Measurements from ENCODE around the gene SMCO2.

Gene SMCO2
- total RNA-seq: 0 to 0.05 (median 0) reads per million in 3 experiments

DNA sequence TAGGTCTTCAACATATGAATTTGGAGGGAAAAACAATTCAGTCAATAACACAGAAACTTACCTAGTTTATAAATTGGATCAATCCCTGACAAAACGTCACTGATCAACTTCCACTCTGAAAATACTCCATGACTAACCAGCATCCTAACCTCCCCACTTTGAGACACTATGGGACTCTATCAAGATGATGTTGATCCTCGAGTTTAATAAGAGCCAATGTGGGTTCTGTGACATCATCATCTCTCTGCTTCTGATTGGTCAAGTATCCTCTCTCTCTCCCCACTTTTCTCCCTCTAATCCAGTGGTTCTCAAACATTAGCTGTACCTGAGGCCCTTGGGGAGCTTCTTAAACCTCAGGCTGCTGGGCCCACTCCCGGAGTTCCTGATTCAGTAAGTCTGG is at the start of gene SMCO2:
Gene SMCO2, plus strand, starts transcription at position 301 of the 400 bp plus-strand sequence. CDS start 23,896 bp downstream, outside the sequence.
- DNase-seq: no peak

DNA sequence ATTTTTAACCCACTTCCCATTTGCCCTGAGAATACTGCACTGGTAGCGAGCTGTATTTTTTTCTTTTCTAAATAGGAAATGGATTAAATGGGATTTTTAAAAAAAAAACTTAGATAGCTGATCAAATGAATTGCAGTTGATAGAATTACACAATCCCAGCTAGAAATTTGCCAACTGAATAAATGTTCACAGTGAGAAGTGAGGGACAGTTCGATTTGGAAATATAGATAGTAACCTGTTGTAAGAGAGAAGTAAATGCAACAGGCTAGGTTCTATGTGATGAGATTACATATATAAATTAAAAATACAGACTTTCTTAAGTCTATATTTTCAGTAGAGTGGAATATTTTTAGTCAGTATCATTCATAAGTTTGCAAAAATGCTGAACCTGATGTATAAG is 48.1 kb upstream of the SMCO2 start:
- no peak for DNase-seq

DNA sequence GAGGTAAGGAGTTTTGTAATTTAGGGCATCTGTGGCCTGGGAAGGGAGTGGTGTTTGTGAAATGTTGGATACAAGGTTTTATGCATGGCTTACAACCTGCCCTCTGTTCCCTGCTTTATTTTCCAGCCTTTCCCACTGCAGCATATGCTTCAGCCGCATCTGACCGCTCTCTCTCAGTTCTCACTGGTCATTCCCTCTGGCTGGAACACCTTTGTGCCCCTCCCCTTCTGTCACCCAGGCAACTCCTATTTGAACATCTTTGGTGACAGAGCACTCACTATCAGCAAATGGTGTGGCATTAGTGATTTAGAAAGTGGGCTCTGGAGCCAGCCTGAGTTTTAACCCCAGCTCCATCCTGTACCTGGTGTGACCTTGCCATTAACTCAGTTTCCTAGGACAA is 47.5 kb upstream of the SMCO2 start:
- DNase-seq: no peak

DNA sequence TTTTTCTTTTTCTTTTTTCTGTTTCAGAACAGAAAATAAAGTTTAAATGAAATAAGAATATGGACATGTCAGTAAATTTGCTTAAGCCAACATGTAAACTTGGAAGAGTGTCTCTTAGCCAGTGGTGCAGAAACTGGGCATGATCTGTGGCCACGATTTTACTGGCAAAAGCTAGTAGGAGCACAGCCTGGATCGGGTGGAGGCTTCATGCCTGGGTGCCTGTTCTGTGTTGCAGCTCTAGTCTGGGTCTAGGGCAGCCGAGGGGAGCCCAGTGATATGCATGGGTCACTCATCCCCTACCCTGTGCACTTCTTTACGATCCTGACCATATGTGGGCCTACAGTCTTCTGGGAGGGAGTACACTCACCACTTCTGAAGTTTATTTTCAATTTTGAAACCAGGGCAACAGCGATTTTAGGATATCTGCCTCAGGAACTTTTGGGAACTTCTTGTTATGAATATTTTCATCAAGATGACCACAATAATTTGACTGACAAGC is 45.6 kb upstream of the SMCO2 start:
- DNase-seq: no peak

DNA sequence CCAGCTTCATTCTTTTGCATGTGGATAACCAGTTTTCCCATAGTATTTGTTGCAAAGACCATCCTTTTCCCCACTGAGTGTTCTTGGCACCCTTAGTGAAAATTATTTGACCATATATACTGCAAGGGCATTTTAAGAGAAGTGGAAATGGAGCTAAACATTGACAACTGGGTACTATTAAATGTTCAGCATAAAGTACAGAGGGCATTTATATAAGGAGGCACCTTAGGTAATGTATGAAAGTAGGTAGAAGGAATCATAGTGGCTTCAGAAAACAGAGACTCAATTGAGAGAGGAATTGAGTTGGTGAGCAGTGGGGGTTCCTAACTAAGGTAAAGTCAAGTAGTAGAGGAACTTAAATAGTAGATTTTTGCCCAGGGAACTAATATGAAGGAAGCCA is 34.5 kb upstream of the SMCO2 start:
- DNase-seq: no peak

DNA sequence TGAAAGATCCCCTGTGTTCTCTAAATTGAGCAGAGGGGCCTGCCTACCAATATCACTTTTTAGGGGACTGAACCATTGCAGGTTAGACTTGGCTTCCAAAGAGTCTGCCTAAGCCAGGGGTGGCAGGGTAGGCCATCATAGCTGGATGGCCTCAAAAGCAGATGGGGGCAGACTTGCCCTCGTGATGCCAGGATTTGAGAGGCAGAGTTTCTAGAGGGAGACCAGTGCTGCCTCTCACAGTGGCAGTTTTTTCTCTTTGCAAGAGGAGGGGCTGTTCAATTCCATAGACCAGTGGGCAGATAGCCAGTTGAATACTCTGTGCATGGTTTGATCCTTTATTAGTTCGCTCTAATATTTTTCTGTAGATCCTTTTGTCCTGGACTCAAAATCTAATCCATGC is 23.8 kb upstream of the SMCO2 start:
- no peak for DNase-seq

DNA sequence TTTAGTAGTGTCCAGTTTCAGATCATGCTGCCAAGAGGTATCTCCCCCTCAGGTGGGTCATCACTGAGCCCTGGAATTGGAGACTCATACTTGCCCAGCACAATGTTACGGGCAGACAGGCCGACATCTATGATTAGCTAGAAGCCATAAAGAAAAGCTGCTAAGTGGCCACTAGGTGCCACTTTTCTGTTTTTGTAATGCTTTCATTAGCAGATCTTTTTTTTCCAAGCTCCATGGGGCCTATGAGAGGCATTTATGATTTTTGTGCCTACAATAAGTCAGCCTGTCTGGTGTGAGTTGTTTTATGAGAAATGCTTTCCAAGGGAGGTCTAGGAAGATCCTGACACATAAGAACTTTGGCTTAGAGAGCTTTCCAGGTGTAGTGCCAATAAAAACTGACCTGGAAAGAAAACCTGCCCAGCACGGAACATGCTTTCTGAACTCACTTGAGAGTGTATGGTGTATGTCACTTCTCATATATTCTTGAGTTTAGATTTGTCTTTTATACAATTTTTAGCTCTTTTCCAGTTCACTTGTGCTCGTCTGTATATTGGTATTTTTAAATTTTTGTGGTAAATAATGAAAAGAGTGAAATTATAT is 21.8 kb upstream of the SMCO2 start:
- DNase-seq: no peak

DNA sequence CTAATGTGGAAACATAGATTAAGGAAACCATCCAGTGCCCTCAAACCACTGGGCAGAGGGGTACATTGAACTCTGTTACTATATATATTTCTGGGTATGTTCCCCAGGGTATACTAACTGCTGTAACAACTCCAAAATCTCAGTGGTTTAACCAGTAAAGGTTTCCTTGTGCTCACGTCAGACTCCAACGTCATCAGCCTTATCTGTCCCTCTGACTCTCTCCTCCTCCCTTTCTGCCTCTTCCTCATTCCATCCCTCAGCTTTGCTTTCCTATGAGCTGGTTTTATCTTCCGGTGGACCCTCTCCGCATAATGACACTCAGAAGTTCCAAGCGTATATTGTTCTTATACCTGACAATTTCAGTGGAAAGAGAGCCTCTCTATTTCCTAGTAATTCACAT is 21.2 kb upstream of the SMCO2 start:
- no peak for DNase-seq

DNA sequence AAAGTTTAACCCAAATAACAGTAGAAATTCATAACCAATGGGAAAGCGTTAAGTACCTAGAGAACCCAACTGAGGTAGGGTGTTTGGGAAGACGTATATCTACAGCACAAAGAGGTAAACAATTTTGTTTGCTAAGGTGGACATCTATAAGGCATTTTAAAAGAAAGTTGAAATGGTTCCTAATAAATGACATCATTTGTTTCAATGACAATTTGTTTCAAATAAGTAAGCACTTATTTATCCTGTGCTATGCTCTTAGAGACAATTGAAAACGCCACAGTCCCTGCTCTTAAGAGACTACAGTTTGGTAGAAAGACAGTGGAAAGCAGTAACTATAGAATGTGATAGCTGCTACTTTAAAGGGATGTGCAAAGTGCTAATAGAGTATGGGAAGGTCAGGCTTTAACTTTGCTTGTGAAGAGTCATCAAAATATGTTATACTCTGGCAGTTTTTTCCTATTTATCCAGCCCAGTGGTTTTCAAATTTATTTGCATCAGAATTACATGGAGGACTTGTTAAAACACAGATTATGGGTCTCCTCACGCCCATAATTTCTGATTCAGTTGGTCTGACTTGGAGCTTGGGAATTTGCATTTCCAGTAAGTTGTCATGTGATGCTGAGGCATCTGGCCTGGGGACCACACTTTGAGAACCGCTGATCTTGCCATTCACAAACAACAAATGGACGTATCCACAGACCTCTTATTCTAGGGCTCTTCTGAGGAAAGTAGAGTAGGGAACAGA is 19.6 kb upstream of the SMCO2 start:
- no peak for DNase-seq

DNA sequence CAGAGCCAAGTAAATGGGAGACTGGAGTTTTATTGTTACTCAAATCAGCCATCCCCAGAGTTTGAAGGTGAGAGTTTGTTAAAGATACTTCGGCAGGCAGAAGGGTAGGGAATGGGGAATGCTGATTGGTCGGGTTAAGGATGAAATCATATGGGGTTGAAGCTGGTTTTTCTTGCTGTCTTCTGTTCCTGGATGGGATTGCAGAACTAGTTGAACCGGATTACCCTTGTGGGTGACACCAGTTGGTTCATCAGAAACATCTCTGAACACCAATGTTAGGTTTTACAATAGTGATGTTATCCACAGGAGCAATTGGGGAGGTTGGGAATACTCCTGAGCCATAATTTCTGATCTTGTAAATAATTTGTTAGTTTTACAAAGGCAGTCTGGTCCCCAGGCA is 18.7 kb upstream of the SMCO2 start:
- DNase-seq: no peak

DNA sequence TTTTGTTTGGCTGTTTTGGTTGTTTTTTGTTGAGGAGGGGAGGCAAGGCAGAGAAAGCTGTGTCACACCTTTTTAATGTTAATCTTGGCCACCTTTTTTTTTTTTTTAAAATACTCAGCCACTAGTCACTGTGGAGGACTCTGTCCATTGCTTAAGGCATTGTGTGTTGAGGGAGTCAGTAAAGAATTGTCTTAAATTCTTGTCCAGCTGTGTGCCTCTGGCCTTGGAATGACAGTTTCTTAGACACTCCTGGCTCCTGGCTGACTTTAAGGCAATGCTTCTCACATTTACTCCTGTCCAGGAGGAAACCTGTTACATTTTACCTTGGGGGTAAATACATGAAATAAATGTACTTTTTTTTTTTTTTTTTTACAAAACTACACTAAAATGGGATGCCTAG is 18.1 kb upstream of the SMCO2 start:
- no peak for DNase-seq

DNA sequence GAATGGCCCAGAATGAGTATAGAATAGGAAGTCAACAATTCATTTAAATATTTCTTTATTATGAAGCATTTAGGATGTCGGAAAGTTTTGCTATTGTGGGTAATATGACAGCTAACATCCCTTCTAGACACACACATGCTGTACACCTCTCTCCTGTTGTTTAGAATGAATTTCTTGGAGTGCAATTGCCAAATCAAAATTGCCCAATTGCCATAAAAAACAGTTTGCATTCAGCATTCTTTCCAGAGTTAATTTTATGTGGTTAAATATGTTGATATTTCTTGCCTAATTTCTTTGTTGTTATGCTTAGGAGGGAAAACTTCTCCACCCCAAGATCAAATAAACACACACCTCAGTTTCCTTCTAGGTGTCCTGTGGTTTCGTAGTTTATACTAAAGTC is 16.9 kb upstream of the SMCO2 start:
- no peak for DNase-seq

DNA sequence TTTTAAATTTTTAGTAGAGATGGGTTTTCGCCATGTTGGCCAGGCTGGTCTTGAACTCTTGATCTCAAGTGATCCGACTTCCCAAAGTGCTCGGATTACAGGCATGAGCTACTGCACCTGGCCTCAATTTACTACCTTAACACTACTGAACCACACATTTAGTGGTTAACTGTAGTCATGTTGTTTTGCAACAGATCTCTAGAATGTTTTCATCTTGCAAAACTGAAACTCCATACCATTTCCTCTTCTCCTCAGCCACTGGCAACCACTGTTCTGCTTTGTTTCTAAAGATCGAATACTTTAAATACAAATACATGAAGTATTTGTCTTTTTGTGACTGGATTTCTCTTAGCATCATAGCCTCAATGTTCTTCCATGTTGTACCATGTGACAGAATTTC is 15.4 kb upstream of the SMCO2 start:
- DNase-seq: no peak

DNA sequence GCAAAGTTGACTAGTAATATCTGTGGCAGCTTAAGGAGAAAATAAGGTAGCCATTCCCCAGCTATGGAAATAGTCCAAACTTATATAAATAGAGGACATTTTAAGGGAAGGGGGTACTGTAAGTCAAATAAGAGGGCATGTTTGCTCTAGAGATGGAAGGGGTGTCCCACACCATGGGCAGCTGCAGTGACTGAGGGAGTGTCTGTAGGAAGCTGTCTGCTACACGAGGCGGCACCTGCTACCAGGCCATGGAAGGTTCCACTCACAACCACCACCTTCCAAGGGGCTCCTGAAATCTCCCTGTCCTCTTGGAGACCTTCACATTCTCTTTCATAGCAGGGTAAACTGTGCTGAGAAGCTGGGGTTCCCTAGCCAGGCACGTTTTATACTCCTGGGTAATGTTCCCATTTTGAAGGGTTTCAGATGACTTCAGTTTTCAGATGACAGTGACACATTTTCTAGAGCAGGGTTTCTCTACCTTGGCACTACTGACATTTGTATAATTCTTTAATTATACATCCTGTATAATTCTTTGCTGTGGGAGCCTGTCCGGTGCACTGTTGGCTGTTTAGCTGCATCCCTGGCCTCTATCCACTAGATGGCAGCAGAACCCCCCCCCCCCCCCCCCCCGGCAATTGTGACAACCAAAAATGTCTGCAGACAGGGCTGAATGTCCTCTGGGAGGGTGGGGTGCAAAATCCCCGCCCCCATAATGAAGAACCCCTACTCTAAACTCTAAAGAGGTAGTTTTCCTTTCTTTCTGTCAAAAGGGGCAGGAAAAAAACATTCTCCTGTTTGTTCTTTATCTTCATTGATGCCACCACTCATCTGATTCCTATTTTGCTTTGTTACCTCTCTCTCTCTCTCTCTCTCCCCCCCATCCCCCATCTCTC is 11.6 kb upstream of the SMCO2 start:
- peak; percentile 8 for DNase-seq

DNA sequence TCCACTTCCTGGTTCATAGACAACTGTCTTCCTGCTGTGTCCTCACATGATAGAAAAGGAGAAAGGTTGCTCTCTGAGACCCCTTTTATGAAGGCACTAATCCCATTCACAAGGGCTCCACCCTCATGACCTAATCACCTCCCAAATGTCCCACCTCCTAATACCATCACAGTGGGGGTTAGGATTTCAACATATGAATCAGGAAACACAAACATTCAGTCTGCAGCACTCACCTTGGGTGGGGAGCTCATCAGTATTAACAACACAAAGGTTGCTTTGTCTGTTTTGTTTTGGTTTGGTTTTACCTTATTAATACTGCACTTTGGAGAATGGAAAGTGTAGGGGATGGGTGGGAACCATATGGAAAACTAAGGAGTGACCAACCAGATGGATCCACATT is 10.5 kb upstream of the SMCO2 start:
- no peak for DNase-seq

DNA sequence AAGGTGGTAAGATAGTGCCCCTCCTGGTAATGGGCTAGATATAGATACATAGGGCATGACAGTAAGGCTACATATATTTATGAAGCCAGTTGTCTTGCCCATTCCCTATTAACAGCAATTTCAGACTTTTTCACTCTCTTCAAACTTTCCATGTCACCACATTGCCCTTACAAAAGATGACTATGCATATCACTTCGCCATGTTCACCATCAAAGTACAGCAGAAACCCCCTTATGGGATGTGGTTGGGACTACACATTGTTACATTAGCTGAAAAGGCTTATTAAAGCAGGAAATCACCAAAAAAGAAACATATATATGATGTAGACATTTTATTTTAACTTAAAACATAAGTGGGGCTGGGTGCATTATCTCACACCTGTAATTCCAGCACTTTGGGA is 9.8 kb upstream of the SMCO2 start:
- no peak for DNase-seq

DNA sequence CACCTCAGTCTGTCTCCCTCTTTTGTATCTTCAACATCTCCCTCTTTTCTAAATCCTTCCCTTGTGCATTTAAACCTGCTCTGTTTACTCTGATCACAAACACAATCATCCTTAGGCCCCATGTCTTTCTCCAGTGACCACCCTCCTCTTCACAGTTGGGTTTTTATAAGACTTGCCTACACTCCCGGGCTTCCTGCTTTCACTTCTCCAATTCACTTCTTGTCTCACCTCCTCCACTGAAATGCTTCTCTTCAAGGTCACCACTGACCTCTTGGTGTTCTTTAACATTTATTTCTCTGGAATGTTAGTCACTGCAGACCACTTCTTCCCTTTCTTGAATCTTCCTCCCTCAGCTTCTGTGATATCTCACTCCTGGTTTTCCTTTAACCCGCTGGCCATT is 8.7 kb upstream of the SMCO2 start:
- no peak for DNase-seq

DNA sequence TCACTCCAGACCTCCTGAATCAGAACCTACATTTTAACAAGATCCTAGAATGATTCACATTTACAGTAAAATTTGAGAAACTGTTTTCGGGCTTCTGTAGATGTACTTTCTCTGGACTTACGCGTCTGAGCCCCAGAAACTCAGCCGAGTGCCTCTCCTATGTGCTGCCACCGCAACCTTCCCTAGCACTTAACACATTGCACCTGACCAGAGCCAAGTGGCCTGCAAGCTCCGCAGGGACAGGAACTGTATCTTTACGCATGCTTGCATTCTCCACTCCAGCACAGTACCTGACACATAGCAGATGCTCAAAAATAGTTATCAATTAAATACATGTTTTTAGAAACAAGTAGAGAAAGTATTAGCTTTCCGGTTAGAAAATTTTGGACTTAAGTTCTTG is 1.2 kb downstream of the SMCO2 start:
- DNase-seq: no peak

DNA sequence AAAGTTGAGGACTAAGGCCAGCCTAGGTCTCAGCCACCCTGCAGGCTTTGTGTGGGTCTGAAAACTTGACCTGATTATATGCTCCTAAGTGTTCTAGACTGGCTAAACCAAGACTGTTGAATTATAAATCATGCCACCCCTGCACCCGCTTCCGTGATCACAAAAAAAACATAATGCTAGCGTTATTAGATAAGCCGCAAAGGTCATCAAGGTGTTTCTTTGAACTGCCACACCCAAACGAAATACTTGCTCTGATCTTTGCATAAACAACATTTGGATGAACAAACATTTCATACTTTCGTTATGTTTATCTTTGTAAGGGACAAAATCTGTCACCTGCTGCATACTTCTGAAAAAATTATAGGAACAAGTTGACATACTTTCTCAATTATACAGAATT is 2.5 kb downstream of the SMCO2 start:
- no peak for DNase-seq

DNA sequence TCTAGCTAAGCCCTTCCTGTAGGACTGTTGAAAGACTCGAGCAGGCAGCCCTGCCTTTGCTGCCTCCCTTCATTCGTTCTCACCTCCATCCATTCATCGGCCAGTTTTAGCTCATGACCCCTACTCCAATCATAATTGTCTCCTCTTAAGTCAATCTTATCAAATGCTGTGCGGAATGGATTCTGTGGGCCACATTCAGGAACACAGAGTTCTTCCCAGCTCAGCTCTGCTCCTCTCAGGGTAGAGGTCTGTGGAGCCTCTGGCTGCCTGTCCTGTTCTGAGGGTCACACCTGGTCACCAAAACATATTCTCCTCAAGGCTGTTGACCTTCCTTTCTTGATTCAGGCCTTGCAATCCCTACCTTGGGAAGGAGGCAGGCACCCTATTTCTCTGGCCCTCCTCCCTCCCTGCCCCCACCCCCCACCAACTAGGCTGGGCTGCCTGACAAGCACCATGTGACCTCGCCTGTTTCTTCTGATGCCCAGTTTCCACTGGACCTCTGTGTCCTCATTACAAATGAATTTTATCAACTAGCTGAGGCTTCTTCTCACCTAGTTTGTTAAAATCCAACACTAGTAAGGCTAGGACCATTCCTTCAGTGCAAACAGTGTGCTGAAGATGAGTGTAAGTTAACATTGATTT is 3.5 kb downstream of the SMCO2 start:
- DNase-seq: no peak

DNA sequence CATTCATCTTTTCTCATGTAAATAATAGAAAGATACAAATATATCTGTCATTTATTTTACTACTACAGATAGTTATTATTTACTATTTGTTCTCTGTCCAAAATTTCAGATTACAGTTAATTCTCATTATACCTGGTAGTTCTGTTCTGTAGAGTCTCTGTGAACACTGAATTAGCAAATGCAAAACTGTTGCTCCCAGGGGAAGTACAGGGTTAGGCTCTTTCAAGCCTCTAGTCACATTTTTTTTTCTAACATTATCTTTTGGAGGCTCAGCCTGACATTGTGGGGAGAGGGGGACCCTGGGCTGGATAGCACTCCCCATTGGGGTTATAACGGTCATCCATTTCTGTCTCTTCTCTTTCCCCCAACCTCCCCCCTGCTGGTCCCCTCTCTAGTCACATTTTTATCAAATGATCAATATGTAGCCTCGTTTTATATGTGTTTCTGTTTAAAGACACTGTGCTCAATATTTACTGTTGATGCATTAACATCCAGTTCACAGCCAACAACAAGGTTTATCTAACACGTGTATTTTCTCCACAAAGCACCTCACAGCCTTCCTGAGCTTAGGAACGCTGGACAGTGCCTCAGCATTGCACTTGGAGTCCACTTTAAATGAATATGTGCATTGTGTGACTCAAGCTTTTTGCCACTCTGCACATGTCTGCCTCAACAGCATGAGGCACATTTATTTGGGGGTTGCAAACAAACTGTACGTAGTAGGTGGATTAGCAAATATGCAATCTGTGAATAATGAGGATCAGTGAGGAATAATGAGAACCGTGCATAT is 4.7 kb downstream of the SMCO2 start:
- DNase-seq: no peak

DNA sequence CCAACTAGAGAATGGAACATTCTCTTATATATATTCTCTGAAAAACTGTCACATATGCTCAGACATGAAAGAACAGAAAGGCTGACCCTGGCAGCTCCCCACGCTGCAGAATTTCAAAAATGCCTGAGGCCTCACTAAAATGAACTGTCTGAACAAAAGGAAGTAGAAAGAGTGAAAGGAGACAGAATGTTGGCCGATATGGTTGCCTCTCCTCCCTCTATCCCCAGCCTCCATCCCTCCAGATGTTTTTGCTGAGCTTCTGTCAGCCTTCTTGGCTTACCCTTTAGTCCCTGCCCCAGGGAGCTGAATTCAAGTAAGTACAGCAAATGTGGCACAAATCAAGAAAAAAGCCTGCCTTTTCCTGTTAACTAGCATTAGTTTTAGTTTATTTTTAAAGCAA is 6.9 kb downstream of the SMCO2 start:
- no peak for DNase-seq

Data from central memory CD4-positive, alpha-beta T cell (primary cell).